NCI-H82 treated with DMSO at 0.1 percent for 48 hours (cell line): ENCODE data around the gene ZCWPW1.
"Not testable (repeated sequence)": the region's sequence is repeated elsewhere in the genome, so short reads cannot be mapped to it uniquely, and the experiment has no call there.

Experiments used
- DNase-seq: peaks from one replicate; lab custom pipeline; 2025; ENCODE audit not compliant: unreplicated experiment; lab: John Stamatoyannopoulos, UW

Gene ZCWPW1

GRCh38 chr7:100356416-100357068, 72.0 kb downstream of the ZCWPW1 start:
- DNase-seq: no peak

GRCh38 chr7:100353685-100354330, 74.7 kb downstream of the ZCWPW1 start:
- DNase-seq: no peak

- no peak for DNase-seq
Measured at GRCh38 chr7:100352984-100353684, 75.4 kb downstream of the ZCWPW1 start.

- DNase-seq: not testable (repeated sequence)
Measured at GRCh38 chr7:100352230-100352781, 76.2 kb downstream of the ZCWPW1 start.

GRCh38 chr7:100351657-100352058, 76.8 kb downstream of the ZCWPW1 start:
- no peak for DNase-seq
